ENCODE results near the gene FAM177A1. TPM values are rescaled to one million over a fixed set of nuclear protein-coding genes. Genes with fewer than 3 reads are reported as not detected.
"Not testable (repeated sequence)": the region's sequence is repeated elsewhere in the genome, so short reads cannot be mapped to it uniquely, and the experiment has no call there.

Gene FAM177A1
- total RNA-seq, 1 donor from 2014 or later = 58.2 TPM

- TF ChIP-seq CTCF (IDR thresholded peaks at IDR 0.05) = no peak
- TF ChIP-seq EZH2 (IDR thresholded peaks at IDR 0.05) = no peak
- no peak for TF ChIP-seq EZH2phosphoT487 (IDR thresholded peaks at IDR 0.05)
- Histone ChIP-seq H3K9ac (no peak overlapping the region), H3K4me1 (peaks cover 6% of the 10 kb centered on the region), H3K4me3 (no peak overlapping the region), H4K20me1 (ENCODE audit: low read depth) (peaks cover 8% of the 10 kb centered on the region), H3K27ac (no peak overlapping the region), H3K79me2 (ENCODE audit: low read depth) (peaks cover 10% of the 10 kb centered on the region), H3K4me2 (no peak overlapping the region), H3F3A (ENCODE audit: low read depth) (peaks cover 5% of the 10 kb centered on the region), H3K9me3 (ENCODE audit: low read depth) (no peaks in the 10 kb centered on the region), H3K36me3 (peaks cover 3% of the 10 kb centered on the region), H3K27me3 (no peaks in the 10 kb centered on the region), H2AFZ (replicated peaks) (no peak overlapping the region)
- Mint-ChIP-seq H3K27me3 (ENCODE audit: insufficient read depth, low read depth) (no peaks in the 10 kb centered on the region), H3K4me3 (no peak overlapping the region), H3K4me1 (peaks cover 8% of the 10 kb centered on the region), H3K9me3 (no peaks in the 10 kb centered on the region), H3K27ac (no peak overlapping the region), H3K36me3 (peaks cover 17% of the 10 kb centered on the region)
- no peak for DNase-seq (ENCODE audit: low spot score)
Measured at GRCh38 chr14:35051796-35052195, 5.7 kb downstream of the FAM177A1 start.

- no peak overlapping the region for H3K4me3 ChIP-seq
- TF ChIP-seq CTCF (IDR thresholded peaks at IDR 0.05) (no peak), EZH2 (IDR thresholded peaks at IDR 0.05) (no peak), EZH2phosphoT487 (IDR thresholded peaks at IDR 0.05) (no peak)
- Mint-ChIP-seq H3K36me3 (peaks cover 18% of the 10 kb centered on the region), H3K27me3 (ENCODE audit: insufficient read depth, low read depth) (no peaks in the 10 kb centered on the region), H3K9me3 (no peaks in the 10 kb centered on the region), H3K4me1 (peaks cover 7% of the 10 kb centered on the region), H3K27ac (no peak overlapping the region), H3K4me3 (no peak overlapping the region)
- no peak overlapping the region for H3K27ac ChIP-seq
- H3K36me3 ChIP-seq = peaks cover 3% of the 10 kb centered on the region
- no peak overlapping the region for H3K4me2 ChIP-seq
- peaks cover 3% of the 10 kb centered on the region for H4K20me1 ChIP-seq (ENCODE audit: low read depth)
- H3F3A ChIP-seq (ENCODE audit: low read depth) = no peaks in the 10 kb centered on the region
- no peak overlapping the region for H3K9ac ChIP-seq
- peaks cover 1% of the 10 kb centered on the region for H3K79me2 ChIP-seq (ENCODE audit: low read depth)
- H2AFZ ChIP-seq (replicated peaks) = no peak overlapping the region
- H3K27me3 ChIP-seq = no peaks in the 10 kb centered on the region
- no peaks in the 10 kb centered on the region for H3K4me1 ChIP-seq
- DNase-seq (ENCODE audit: low spot score) = no peak
- no peaks in the 10 kb centered on the region for H3K9me3 ChIP-seq (ENCODE audit: low read depth)
Measured at GRCh38 chr14:35052637-35053036, 6.6 kb downstream of the FAM177A1 start.

DNA sequence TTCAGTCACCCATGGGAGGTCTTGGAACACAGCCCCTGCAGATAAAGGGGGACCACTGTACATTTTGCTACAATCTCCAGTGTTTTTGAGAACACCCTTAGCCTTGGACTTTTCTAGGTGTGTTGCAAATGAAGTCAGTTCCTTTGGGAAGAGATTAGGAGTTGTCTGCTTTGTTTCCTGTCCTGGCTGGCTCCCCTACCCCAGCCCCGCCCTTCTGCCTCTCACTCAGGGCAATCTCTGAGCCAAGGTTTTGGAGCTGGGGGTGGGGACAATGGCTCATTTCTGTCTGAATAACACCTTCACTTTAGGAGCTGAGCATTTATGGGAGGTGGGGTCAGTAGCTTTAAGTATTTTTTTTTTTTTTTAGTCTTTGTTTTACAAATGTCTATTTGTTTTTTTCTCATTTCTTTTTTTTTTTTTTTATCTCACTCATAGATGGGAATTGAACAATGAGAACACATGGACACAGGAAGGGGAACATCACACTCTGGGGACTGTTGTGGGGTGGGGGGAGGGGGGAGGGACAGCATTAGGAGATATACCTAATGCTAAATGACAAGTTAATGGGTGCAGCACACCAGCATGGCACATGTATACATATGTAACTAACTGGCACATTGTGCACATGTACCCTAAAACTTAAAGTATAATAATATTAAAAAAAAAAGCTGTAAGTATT lies 15.2 kb downstream of the FAM177A1 start:
- not testable (repeated sequence) for H3K4me1 Mint-ChIP-seq; H3K9me3 ChIP-seq (ENCODE audit: low read depth); H3K27ac ChIP-seq; H3K9me3 Mint-ChIP-seq; H3K27me3 Mint-ChIP-seq (ENCODE audit: insufficient read depth, low read depth); H3K36me3 ChIP-seq; H3K4me3 Mint-ChIP-seq; H3K4me2 ChIP-seq; H2AFZ ChIP-seq (replicated peaks); H3K4me3 ChIP-seq; H3K79me2 ChIP-seq (ENCODE audit: low read depth); H3K27ac Mint-ChIP-seq; H3K36me3 Mint-ChIP-seq; H4K20me1 ChIP-seq (ENCODE audit: low read depth); H3K9ac ChIP-seq; H3K27me3 ChIP-seq; H3K4me1 ChIP-seq; H3F3A ChIP-seq (ENCODE audit: low read depth)
- peak; percentile 4 for DNase-seq (ENCODE audit: low spot score)

DNA sequence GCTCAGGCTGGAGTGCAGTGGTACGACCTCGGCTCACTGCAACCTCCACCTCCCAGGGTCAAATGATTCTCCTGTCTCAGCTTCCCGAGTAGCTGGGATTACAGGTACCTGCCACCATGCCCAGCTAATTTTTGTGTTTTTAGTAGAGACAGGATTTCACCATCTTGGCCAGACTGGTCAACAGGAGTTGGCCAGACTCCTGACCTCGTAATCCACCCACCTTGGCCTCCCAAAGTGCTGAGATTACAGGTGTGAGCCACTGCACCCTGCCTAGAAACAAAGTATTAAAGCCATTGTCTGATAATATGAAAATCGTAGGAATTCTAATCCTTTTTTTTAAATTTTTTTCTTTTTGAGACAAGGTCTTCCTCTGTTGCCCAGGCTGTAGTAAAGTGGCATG lies 19.7 kb downstream of the FAM177A1 start:
- H3K4me3 ChIP-seq; H3K4me3 Mint-ChIP-seq; H3K4me1 ChIP-seq; H3K4me2 ChIP-seq; H3F3A ChIP-seq (ENCODE audit: low read depth); H2AFZ ChIP-seq (replicated peaks); H4K20me1 ChIP-seq (ENCODE audit: low read depth); H3K9me3 ChIP-seq (ENCODE audit: low read depth); H3K9me3 Mint-ChIP-seq; H3K27me3 ChIP-seq; H3K27ac ChIP-seq; H3K36me3 ChIP-seq; H3K4me1 Mint-ChIP-seq; H3K9ac ChIP-seq; H3K27ac Mint-ChIP-seq; H3K27me3 Mint-ChIP-seq (ENCODE audit: insufficient read depth, low read depth); DNase-seq (ENCODE audit: low spot score); H3K79me2 ChIP-seq (ENCODE audit: low read depth): not testable (repeated sequence)
- peaks cover 24% of the 10 kb centered on the region for H3K36me3 Mint-ChIP-seq
